ENCODE results near the gene DNAJC6. TPM values are rescaled to one million over a fixed set of nuclear protein-coding genes. Genes with fewer than 3 reads are reported as not detected.

DNAJC6 gene
- total RNA-seq, 1 experiment from 2014 or later: 4.0 TPM

GRCh38 chr1:65341381-65341780 is 32.0 kb downstream of the DNAJC6 start:
- no peak overlapping the region for H3K27ac ChIP-seq (ENCODE audit: low read length)
- H3K4me3 ChIP-seq (ENCODE audit: low read depth in 2 of 2, low read length in 2 of 2): no peak overlapping the region
- H3K27me3 ChIP-seq (ENCODE audit: control insufficient read depth, insufficient read depth, low read length): no peaks in the 10 kb centered on the region
- ChIA-PET POLR2A (no interaction called here), CTCF (interaction anchor here (1.1 kb wide), 1 partner anchor 105 kb away, joined by 4 read pairs; no protein-coding TSS in a partner anchor)
- no peak for ATAC-seq
- intact Hi-C loops (cut with micrococcal nuclease; ENCODE audit: unreplicated experiment): no loop called here
- DNase-seq (ENCODE audit: low read depth, low spot score): no peak
- no peaks in the 10 kb centered on the region for H3K36me3 ChIP-seq (ENCODE audit: control insufficient read depth, insufficient read depth, low read length)
- H3K9me3 ChIP-seq (ENCODE audit: control insufficient read depth, insufficient read depth, low read depth, low read length): no peaks in the 10 kb centered on the region
- TF ChIP-seq SIN3A (IDR thresholded peaks at IDR 0.05; ENCODE audit: borderline replicate concordance, insufficient read depth, low read depth, low read length) (no peak), REST (IDR thresholded peaks at IDR 0.05; ENCODE audit: insufficient read depth in 1 of 2, low read depth in 2 of 2, low read length in 1 of 2) (no peak)
- no peaks in the 10 kb centered on the region for H3K4me1 ChIP-seq (ENCODE audit: control insufficient read depth, insufficient read depth, low read length)
- no TSS peak for BruUV-seq (replicated peaks)
- in situ Hi-C loops (cut with HindIII; ENCODE audit: low pct_unique_long_range_greater_than_20kb, low sequenced_read_pairs): no loop called here

GRCh38 chr1:65343286-65343685 is 33.9 kb downstream of the DNAJC6 start:
- Histone ChIP-seq H3K36me3 (ENCODE audit: control insufficient read depth, insufficient read depth, low read length) (no peaks in the 10 kb centered on the region), H3K27me3 (ENCODE audit: control insufficient read depth, insufficient read depth, low read length) (no peaks in the 10 kb centered on the region), H3K27ac (ENCODE audit: low read length) (no peak overlapping the region), H3K4me3 (ENCODE audit: low read depth in 2 of 2, low read length in 2 of 2) (no peak overlapping the region), H3K4me1 (ENCODE audit: control insufficient read depth, insufficient read depth, low read length) (no peaks in the 10 kb centered on the region), H3K9me3 (ENCODE audit: control insufficient read depth, insufficient read depth, low read depth, low read length) (no peaks in the 10 kb centered on the region)
- TF ChIP-seq TCF7L2 (IDR thresholded peaks at IDR 0.05; ENCODE audit: low read depth, low read length): no peak
- no peak for TF ChIP-seq REST (IDR thresholded peaks at IDR 0.05; ENCODE audit: insufficient read depth in 1 of 2, low read depth in 2 of 2, low read length in 1 of 2)
- no peak for TF ChIP-seq POLR2AphosphoS5 (IDR thresholded peaks at IDR 0.05; ENCODE audit: low read depth, low read length)
- TF ChIP-seq CTCF (IDR thresholded peaks at IDR 0.05): no peak
- no peak for TF ChIP-seq SIN3A (IDR thresholded peaks at IDR 0.05; ENCODE audit: borderline replicate concordance, insufficient read depth, low read depth, low read length)
- no peak for ATAC-seq
- ChIA-PET CTCF (no interaction called here), POLR2A (no interaction called here)
- no TSS peak for BruUV-seq (replicated peaks)
- DNase-seq (ENCODE audit: low read depth, low spot score): no peak
- intact Hi-C loops (cut with micrococcal nuclease; ENCODE audit: unreplicated experiment): no loop called here
- in situ Hi-C loops (cut with HindIII; ENCODE audit: low pct_unique_long_range_greater_than_20kb, low sequenced_read_pairs): no loop called here
